Stimulated activated CD8-positive, alpha-beta memory T cell treated with anti-CD3 and anti-CD28 coated beads, Interleukin-2, amount 100 ng/mL, for 48 hours (primary cell): ENCODE data around the gene PRKCSH.
"Not testable (repeated sequence)": the region's sequence is repeated elsewhere in the genome, so short reads cannot be mapped to it uniquely, and the experiment has no call there.

Experiments
- DNase-seq, 2 donors: peaks; one replicate each; pipeline ENCODE4 v3.0.0-alpha.2; 2020; ENCODE audit warnings: low read depth in 2 of 2

PRKCSH gene

GRCh38 chr19:11435057-11435832 is at the start of gene PRKCSH, which contains the start of gene ODAD3:
TSS of gene PRKCSH (plus strand) at chr19:11435635. CDS start at chr19:11436118, 483 bp downstream.
TSS of gene ODAD3 (minus strand) at chr19:11435121. CDS start at chr19:11435016, 105 bp downstream.
- peak; percentile 95 to 99 for DNase-seq

DNA sequence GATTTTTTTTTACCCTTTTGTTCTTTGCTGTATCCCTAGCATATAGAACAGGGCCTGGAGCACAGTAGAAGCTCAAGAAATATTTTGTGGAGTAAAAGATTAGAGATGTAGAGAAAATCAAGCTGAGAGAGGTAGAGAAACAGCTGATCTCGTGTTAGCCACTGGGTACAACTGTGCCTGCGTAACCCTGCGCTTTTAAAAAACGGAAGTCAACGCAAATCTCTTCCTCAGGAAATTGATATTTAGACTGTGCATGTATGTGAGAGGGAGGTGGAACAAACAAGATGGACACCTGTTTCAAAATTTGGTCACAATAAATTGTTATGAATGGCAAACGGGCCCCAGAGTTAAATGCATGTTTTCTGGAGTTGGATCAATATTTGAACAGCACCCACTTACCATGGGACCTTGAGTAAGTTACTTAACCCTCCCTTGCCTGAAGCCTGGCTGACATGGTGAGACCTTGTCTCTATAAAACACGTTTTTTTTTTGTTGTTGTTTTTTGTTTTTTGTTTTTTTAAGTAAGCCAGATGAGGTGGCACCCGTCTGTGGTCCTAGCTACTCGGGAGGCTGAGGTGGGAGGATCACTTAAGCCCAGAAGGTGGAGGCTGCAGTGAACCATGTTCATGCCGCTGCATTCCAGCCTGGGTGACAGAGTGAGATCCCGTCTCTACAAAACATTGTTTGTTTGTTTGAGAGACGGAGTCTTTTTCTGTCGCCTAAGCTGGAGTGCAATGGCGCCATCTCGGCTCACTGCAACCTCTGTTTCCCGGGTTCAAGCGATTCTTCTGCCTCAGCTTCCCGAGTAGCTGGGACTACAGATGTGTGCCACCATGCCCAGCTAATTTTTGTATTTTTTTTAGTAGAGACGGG is 48.0 kb upstream of the PRKCSH start:
- DNase-seq: no peak

- no peak for DNase-seq
Measured at GRCh38 chr19:11390359-11390758, 45.1 kb upstream of the PRKCSH start.

GRCh38 chr19:11390933-11391680 is 44.3 kb upstream of the PRKCSH start:
- DNase-seq: no peak

GRCh38 chr19:11397089-11397610 is 38.3 kb upstream of the PRKCSH start:
- DNase-seq: no peak

- DNase-seq: no peak
Measured at GRCh38 chr19:11399667-11400066, 35.8 kb upstream of the PRKCSH start.

DNA sequence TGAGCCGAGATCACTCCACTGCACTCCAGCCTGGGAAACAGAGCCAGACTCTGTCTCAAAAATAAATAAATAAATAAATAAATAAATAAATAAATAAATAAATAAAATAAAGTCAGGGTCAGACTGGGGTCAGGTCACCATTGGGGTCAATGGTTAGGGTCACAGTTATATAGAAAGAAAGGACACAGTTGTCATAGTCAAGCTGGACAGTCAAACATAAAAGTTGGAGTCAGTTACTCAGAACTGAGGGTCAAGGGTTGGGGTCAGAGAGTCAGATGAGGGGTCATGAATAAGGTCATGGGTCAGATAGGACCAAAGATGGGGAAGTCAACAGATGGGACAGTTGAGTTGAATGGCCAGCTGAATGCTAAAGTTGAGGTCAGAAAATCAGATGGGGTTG is 34.6 kb upstream of the PRKCSH start:
- DNase-seq: no peak

DNA sequence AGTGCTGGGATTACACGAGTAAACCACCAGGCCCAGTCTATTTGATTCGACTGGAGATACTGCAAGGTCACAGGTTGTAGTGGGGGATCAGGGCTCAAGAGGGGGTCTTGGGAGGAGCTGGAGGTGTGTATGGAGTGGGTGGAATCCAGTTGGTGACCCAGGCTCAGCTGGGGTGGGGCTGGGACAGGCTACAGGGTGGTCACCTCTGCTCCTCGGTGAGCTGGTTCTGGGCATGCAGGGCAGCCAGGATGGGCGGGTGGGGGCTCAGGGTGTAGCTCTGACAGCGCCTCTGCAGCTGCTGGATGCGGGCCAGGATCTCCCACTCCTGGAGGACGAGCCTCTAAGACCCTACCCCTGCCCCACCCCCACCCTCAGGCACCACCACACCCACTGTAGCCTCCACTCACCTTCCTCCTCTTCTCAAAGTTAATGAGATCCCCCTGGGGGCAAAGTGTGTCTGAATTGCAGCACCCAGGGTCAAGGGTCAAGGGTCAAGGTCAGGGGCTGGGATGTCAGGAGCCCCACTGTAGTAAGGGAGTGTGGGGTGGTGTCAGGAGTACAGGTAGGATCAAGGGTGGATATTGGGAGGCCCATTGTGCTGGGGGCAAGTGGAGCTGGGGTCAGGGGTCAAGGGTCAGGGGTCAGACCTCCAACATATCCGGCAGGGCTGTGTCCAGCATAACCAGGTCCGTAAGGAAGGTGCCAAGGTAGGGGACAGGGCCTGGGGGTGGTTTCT is 33.5 kb upstream of the PRKCSH start:
- no peak for DNase-seq

GRCh38 chr19:11404588-11405222 is 30.7 kb upstream of the PRKCSH start:
- DNase-seq: no peak

DNA sequence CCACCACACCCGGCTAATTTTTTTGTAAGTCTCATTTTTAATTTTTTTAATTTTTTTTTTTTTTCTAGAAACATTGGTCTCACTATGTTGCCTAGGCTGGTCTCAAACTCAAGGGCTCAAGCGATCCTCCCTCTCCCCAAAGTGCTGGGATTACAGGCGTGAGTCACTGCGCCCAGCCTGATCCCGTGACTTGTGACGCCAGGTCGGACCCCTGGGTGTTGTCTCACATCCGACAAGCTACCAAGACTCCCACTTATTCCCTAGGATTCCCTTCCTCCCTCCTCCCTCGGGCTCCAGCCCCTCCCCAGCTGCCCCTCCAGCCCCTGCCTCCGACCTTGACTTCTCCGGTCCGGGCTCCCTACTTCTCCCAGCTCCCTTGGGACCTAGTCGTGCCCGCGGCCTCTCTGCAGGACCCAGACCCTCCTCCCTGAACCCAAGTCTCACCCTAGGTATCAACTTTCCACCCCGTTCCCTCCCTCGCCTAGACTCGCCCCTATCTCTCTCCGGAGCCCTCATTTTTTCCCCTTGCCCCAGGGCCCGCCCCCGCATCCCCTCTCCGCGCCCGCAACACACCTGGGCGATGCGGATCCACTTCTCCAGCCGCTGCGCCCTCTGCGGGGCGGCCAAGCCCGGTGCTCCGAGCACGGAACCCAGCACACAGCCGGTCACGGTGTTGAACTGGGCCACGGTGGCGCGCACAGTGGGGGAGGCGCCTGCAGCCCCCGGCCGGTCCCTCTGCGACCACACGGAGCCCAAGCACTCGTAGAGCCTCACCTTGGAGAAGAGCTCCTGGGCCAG is 29.4 kb upstream of the PRKCSH start:
- no peak for DNase-seq

GRCh38 chr19:11406703-11407236 is 28.7 kb upstream of the PRKCSH start:
- not testable (repeated sequence) for DNase-seq

DNA sequence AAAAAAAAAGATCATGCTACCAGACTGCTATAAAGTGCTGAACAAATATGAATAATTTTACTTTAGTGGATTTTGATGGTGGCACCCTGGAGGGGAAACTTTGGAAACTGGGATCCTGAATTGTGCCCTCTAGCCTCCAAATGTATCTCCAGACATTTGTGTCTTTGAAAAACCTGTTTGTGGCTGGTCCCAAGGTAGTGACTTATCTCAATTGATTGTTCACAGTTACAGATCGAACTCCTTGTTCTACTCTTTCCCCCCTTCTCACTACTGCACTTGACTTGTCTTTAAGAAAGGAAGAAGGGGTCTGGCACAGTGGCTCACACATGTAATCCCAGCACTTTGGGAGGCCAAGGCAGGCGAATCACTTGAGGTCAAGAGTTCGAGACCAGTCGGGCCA is 26.8 kb upstream of the PRKCSH start:
- DNase-seq: no peak

- no peak for DNase-seq
Measured at GRCh38 chr19:11410682-11411081, 24.8 kb upstream of the PRKCSH start.

DNA sequence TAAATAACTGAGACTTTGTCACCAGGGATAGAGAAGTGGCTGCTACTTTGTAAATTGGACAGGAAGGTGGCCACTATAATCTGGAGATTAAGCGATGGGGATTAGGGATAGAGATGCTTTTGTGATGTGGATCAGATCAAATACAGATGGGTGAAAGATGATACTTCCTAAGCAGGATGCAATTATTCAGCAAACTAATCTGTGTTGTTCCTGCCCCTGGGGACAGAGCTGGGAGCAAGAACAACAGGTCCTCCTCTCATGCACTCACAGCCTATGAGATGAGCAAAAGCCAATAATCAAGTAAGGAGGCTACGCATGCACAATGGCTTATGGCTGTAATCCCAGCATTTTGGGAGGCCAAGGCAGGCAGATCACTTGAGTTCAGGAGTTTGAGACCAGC is 20.9 kb upstream of the PRKCSH start:
- DNase-seq: no peak

DNA sequence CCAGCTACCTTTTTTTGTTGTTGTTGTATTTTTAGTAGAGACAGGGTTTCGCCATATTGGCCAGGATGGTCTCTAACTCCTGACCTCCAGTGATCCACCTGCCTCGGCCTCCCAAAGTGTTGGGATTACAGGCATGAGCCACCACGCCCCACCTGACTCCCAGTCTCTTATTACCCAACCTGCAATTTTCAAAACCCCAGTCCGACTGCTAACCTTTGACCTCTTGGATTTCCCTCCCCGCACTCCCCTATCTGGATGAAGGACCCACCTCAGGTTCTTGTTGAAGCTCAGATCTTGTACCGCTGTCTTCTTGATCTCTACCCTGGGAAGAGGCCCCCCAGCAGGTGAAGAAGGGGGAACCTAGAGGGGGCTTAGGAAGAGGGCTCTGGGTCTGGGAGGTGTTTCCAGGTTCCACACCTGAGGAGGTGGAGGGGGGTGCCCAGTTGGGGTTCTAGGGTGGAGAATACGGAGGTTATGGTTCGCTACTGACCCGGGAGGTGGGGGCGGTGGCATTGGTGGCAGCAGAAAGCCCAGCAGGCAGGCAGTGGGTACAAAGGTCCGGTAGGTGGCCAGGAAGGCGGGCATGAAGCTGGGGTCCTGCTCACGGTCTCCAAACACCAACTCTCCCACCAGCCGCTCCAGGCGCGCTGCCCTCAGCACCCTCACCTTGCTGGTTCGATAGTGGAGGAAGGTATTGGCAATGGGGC is 18.9 kb upstream of the PRKCSH start:
- DNase-seq: no peak

- no peak for DNase-seq
Measured at GRCh38 chr19:11418094-11418548, 17.3 kb upstream of the PRKCSH start.

GRCh38 chr19:11418549-11419506 is 16.6 kb upstream of the PRKCSH start, which contains the start of gene RGL3:
TSS of gene RGL3 (minus strand) at chr19:11419314. CDS start at chr19:11419278, 36 bp downstream.
- DNase-seq: no peak
